Suppressor macrophage (primary cell): ENCODE results near the gene TMPRSS3.

Source experiments
- DNase-seq, 4 experiments: peaks; one replicate each; pipeline ENCODE4 v3.0.0-alpha.2; 2020 to 2022

TMPRSS3 gene

DNA sequence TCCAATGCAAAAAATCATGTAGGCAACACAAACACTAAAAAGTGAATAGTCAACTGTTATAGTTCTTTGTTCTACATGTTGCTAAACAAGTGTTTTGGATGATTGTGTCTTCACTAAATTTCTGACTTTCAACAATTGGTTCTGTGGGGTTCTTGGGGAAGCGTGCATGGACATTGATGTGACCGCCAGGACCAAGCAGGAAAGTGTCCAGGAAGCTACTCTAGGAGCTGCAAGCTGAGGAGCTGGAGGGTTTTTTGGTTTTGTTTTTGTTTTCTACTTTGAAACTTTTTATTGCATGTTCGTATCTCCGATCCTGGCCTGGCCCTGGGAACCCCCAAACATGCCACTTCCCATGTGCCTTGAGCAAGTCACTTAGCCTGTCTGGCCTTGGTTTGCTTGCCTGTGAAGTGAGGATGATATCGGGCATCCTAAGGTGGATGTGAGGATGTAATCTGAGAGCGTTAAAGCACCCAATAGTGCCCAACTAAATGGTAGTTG is 8.0 kb downstream of the TMPRSS3 start:
- no peak for DNase-seq

DNA sequence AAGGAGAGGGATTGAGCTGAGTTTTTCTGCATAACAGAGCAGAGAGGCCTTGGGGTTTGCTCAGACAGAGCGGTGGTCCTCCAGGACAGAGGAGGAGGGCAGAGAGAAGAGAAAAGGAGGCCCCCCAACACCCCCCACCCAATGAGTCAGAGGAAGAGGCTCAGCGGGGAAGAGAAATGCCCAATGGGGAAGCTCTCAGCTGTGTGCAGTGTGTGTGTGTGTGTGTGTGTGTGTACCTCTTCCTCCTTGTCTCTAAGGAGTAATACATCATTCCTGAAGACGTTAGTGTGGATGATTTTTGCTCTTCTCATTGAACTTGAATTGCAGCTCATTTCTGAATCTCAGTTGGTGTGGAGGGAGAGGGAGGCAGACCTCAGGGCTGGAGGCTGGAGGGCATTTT is 8.7 kb downstream of the TMPRSS3 start:
- peak; percentile 48 to 77 (median 60) for DNase-seq

DNA sequence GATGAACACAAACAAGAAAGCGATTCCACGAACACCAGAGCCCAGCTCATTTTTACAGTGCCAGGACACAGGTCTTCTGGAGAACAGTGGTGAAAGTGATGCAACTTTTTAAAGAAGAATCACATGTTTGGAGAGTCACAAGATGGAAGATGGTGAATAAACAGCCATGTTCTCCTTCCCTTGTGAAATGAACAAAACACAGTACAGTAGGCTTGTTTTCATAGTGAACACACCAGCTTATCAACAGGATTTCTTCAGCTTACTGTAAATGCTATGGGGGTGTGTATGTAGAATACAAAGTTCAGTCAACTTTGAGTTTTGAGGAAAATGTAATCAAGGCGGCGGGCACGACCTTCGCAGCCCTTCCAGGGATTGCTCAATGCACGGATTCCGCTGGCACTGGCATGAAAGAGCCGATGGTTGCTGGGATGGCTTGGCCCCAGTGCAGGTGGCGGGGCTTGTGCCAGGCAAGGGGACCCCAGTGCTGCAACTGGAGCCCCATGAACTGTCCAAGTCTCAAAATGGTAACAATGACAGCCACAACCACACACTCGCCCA is 9.7 kb downstream of the TMPRSS3 start:
- peak in 2 of 4 experiments; percentile 38 to 45 for DNase-seq

DNA sequence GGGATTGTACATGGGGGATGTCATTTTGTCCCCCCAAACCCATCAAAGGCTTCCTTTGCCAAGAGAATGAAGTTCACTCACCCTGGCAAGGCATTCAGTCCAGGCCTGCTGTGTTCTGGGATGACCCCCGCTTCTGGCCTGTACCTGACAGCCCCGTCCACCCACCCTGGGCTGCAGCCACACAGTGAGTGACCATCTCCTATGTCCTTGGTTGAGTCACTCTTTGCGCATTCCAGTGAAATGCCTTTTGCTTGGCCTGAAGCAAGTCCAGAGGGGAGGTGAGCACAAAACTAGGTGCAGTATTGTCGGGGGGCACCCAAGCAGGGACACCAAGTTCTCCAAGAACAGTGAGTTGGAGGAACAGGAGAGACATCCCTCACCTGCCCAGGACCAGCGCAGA is 10.2 kb downstream of the TMPRSS3 start:
- DNase-seq: no peak

DNA sequence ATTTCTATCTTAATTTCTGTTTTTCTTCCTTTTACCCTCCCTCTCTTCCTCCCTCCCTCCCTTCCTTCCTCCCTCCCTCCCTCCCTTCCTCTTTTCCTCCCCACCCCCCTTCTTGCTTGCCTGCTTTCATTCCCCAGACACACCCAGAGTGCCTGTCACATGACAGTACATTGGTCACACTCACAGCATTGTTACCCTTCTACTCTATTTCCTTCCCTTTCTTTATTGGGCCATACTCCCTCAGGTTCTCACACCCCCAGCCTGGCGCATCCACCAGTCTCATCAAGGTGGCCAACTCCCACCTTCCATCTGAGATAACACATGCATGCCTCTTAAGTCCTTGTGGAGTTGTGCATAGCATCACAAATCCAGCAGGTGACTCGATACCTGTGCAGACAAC is 10.9 kb downstream of the TMPRSS3 start:
- peak in 3 of 4 experiments; percentile 30 to 51 (median 47) for DNase-seq

DNA sequence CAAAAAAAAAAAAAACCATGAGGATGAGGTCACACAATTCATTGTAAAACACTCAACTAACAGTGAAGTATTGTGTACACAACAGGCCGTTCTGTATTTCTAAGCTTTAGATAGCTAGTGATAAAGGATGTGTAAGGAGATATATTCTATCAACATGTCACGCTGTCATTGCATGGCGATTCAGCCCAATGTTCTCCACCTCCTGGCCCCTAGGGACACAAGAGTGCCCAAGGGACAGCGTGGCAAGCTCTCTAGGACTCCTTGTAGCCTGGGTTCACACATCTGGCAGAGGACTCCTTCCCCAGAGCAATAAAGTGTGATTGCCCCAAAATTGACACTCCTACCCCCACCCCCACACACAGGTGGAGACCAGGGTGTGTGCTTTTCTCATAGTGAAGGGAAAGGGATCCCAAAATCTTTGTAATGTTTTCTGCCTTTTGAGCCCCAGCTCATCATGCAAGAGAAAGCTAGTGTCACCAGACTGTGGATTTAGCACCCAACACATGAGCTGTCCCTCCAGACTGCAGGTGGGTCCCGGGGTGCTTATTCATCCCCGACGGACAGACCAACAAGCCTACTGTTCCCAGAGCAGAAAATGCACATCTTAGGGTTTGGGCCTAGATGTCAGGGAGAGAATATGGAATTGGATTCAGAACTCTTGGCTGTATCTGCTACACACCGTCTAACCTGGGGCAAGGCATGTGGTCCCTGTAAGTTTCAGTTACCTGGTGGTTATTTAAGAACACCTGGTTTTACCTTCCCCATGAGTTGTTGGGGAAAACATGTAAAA is 11.5 kb downstream of the TMPRSS3 start:
- no peak for DNase-seq

DNA sequence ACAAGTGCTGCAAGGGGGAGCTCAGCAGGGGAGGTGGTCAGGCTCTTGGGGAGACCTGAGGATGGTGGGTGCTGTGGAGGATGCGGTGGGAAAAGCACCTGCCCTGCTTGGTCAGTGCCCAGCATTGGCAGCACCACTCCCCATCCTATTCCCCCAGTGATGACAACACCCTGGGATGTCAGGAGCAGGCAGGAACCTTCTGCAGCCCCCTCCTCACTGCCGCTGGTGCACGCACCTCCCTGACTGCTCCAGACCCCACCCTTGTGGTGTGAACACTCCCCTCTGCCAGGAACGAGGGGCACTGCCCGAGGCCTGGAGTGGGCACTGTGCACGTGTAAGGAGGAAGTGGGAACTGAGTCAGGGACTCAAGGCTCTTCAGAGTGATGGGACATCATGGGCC is 12.5 kb downstream of the TMPRSS3 start:
- no peak for DNase-seq

DNA sequence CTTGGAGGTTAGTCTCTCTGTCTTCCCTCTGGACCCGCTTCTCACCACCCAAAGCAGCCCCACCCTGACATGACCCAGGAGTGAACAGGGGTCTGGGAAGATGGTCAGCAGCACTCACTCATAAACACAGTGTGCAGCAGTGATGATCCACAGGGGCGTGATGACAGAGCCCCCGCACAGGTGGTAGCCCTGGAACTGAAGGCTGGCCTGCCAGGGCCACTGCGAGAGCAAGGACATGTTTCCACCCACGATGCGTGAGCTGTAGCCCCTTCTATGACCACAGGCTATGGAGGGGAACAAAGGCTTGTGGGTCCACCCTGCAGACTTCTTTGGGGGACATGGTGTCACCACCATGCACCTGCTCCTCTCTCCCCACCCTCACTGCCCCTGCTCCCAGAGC is 12.9 kb downstream of the TMPRSS3 start:
- DNase-seq: no peak

DNA sequence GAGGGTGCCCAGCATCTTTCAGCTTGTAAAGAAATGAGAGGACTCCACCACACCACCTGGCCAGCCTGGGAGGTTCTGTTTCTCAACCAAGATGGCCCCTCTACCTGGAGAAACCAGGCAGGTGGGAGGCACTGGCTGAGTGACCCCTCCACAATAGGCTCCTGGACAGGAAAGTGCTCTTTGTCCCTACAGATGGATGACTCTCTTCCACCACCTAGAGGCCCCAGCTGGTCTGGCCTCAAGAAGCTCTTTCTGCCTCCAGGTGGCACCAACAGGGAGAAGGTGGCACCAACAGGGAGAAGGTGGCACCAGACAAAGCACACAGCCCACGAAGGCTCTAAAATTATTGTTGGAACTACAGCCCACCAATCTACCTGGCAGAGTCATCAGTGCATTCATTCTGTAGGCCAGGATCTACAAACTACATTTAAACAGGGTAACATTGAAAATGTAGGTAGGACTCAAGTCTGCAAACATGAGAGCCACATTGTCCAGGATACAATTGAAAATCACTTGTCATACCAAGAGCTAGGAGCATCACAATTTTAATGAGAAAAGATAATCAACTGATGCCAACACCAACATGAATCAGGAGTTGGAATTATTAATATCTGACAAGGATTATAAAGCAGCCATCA is 14.4 kb downstream of the TMPRSS3 start:
- DNase-seq: peak; percentile 45 to 69 (median 60)

DNA sequence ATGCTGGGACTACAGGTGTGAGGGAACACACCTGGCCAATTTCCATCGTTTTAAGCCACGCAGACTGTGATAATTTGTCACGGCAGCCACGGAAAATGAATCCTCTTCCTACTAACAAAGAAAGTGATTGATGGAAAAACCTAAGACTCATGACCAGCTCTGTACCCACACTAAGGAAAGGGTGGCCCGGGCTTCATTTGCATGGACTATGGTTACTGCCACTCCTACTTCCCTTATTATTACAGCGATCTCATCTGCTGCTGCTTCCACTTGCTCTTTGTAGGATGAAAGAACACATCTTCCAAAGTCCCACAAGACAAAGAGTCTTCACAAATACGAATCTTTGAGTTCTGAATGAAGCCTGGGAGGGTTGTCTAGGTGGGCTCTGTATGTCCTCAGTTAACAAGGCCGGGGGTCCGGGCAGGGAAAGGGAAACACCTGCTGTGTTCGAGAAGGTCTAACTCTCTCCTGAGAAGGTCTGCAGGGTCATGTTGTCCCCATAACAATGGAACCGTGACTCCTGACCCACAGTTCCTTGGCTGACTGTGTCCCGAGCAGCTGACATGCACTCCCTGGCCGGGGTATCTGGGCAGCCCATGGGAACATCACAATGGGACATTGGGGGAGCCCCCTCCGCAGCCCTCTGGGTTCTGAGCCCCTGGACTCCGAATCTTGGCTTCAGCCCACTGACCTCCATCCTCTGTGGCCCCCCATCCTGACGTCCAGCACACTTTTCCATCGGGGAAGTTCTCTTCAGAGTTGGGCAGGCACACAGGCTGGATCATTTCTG is 16.2 kb downstream of the TMPRSS3 start:
- peak in 3 of 4 experiments; percentile 29 to 52 (median 35) for DNase-seq

DNA sequence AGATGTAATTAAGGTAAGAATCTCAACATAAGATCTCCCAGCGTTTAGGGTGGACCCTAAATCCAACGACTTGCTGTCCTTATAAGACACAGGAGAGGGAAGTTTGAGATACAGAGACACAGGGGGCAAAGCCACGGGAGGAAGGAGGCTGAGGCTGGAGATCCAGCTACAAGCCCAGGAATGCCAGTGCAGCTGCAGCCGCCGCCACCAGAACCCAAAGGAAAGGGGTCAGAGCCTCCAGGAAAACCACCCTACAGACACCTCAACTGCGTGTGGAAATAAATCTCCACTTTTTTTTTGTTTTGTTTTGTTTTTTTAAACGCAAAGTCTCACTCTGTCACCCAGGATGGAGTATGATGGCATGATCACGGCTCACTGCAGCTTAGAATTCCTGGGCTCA is 17.4 kb downstream of the TMPRSS3 start:
- no peak for DNase-seq

DNA sequence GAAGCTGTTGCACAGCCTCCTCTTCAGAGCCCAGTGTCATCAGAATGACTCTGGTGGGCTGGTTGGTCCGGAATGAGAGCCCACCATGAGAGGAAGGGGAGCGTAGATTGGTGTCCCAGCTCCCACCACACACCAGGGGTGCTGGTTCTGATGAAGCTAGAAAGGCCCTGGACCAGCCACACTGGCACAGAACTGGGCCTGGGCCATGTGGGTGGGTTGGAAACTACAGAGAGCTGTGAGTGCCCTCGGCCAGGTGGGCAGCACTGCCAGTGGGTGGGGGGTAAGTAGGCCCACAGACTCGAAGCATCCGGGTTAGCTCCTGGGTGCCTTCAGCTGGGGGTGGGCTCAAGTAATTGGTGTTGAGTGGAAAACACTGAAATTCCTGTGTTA is 17.9 kb downstream of the TMPRSS3 start:
- DNase-seq: no peak

DNA sequence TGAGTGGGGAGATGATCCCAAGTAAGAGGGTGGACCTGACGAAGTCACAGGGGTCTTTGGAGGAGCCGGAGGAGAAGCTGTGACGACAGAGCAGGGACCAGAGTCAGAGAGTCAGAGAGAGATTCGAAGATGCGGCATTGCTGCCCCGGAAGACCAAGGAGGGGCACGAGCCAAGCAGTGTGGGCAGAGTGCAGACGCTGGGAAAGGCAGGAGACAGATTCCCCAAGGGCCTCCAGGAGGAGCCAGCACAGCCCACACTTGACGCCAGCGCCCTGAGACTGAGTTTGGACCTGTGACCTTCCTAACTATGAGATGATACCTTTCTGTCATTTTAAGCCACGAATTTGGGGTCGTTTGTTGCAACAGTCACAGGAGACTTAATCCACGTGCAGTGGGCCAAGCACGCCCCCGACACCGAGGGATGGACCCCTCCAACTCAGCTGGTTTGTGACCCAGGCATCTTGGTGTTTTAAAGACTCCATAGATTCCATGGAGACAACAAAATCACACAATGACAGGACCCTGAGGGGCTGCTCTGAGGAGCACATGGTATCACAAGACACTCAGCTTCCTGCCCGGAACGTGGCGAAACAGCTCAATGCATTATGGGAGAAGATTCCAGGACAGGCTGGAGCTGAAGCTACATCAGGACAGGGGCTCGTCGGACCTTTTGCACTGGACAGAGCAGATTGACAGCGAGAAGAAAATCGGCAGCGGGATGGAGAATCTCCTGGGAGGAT is 18.5 kb downstream of the TMPRSS3 start:
- DNase-seq: no peak

DNA sequence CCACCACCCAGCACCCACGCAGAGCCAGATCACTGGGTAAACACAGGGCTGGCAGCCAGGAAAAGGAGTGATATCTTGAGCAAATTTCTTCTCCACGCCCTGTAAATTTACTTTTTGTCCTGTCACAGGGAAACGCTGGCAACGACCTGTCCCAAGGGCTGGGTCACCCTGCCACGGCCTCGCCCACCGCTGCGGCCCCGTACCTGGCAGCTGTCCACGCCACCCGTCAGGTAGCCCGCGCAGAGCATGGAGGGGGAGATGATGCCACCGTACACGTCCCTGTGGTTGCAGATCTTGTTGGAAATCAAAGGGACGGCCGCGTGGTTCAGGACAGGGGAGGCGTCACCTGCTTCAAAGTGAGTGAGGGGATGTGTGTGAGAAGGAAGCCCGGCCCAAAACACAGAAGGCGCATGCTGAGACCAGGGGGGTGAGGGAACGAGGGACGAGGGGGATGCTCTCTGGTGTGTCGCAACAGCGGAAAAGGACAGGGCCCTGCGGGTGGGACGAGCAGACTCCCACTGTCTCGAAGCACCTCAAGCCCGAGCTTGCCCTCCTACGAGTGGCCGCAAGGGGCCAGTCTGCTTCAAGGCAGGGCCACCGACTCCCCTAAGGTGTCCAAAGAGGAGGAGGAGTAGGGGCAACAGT is 19.4 kb downstream of the TMPRSS3 start:
- no peak for DNase-seq

DNA sequence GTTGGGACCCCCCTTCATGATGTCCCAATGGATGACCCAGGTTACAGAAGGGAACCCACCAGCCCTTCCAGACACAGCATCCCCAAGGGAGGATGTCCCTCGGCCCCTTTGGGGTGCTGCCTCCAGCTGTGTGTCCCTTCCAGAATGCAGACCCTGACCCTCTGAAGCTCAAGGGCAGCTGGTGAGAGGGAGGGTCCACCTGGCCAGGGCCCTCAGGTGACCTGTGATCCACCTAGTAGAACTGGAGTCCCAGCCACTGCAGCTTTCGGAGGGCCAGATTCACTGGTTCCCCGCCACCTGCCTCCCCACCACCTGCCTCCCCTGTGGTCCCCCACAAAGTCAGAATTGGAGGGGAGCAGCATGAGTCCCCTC is 19.9 kb downstream of the TMPRSS3 start:
- DNase-seq: no peak

DNA sequence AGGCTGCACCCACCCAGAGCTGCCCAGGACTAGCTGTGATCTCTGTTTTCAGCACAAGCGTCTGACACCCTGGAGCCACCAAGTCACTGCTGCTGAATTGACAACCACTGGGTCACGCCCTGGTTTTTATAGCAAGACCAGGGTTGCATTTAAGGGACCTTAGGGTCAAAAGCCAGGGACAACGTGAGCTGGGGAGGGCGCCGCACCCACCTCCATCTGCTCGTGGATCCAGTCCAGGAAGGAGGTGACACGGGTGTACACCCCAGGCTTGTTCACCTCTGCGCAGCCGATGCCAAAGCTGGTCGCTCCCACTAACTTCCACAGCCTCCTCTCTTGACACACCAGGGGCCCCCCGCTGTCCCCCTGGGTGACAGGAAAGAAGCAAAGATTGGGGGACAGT is 20.3 kb downstream of the TMPRSS3 start:
- DNase-seq: no peak

DNA sequence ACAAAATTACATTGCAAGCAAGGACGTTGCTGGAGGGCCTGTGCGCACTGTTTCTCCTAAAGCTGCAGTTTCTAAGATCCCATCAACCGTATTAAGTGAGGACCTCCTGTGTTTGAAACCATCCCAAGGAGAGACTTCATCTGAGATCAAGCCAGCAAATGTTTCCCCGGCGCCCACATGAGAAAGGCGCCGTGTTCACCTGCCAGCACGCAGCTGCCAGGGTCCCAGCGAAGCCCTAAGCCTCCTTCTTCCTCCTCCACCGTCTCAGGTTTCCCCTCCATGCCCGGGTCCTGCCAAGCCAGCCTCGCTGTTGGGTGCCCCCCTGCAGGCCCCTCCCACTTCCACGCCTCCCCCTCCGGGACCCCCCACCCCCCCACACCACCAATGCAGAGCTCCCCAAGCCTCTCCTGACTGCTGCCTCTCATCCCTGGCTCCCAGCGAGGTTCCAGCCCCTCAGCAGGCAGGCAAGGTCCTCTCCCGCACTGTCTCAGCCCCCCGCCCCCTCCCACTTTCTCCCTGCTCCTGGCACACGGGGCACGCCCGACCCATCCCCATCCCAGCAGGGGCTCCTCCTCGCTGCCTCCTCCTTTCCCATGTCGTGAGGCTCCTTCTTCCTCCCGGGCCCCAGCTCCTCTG is 20.9 kb downstream of the TMPRSS3 start:
- DNase-seq: no peak

DNA sequence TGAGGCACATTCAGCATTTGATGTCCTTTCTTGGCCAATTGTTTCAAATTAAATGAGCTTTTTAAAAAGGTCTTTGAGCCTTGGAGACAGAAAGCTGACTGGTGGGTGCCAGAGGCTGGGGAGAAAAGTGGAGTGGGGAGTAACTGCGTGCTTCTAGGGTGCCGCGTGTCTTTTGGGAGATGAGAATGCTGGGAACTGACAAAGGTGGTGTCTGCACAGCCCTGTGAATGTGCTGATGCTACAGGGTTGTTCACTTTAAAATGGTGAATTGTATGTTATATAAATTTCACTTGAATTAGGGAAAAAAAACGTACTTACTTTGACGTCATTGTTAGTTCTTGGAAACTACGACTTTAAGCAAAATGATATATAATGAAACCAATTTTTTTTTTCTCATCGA is 21.4 kb downstream of the TMPRSS3 start:
- no peak for DNase-seq

DNA sequence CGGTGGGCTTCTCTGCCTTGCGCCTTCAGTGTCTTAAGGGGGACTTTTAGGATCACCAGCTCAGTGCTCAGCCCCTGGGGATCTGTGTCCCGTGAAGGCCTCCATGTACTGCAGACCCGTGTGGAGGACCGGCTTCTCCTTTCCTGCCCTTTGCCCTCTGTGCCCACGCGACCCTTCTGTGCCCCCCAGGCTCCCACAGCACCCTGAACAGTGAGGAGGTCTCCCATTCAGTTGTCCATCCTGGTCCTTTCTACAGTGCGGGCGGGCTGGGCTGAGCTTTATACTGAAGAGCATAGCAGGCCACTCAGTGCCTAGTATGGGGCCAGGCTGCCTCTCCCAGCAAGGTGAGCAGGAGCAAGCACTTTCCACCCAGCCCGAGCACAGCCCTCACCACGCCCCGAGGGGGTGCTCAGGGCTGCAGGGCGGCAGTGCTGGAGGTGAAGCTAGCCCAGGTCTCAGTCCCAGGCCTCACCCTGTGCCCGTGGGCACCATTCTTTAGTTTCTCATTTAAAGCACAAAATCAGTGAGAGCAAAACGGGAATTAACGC is 21.9 kb downstream of the TMPRSS3 start:
- DNase-seq: no peak

DNA sequence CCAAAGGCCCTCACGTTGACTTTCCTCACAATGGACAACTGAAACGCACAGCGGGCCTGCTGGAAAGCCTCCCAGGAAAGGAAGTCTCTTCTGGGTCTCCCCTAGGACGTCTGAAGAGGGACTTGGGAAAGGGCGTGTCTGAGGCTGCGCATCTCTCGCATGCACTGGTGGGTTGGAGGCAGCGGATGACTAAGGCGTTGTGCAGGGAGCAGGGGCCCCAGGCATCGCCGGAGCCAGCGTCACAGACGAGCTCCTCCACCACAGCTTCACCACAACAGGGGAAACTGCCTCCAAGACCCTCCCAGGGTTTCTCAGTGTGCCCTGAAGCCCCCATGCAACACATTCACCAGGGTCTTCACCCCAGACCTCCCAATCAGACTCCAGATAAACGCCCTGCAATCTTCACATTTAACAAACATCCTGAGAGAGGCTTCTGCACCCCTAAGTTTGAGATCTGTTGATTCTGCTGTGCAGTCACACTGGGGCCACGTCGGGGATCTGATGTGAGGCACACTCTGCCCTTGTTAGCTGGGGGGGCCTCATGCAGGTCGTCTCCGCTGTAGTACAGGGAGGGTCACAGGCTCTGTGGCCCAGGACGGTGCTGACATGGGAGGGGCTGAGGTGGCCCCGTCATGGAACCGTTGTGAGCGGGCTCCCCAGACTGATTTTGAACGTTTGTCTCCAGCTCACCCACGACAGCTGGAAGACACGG is 22.5 kb downstream of the TMPRSS3 start:
- DNase-seq: no peak
